Lung microvascular endothelial cell (primary cell): ENCODE data around the gene FAM53C. TPM values are rescaled to one million over a fixed set of nuclear protein-coding genes. Genes with fewer than 3 reads are reported as not detected.
"Not testable (repeated sequence)": the region's sequence is repeated elsewhere in the genome, so short reads cannot be mapped to it uniquely, and the experiment has no call there.

ENCODE experiments used
- DNase-seq, 2 donors: peaks; one replicate each; pipeline versions ENCODE4 v3.0.0 to v3.0.0-alpha.2; 2010; ENCODE audit warnings: low read depth in 2 of 2
- total RNA-seq: library from RNA; depleted of rRNA; stranded (reverse); fragments of >200 nt; gene quantifications from 2 replicates; pipeline ENCODE4 v1.2.1, GENCODE V29; 2014

Gene FAM53C
- 29.2 and 31.5 TPM in 2 replicates for total RNA-seq

DNA sequence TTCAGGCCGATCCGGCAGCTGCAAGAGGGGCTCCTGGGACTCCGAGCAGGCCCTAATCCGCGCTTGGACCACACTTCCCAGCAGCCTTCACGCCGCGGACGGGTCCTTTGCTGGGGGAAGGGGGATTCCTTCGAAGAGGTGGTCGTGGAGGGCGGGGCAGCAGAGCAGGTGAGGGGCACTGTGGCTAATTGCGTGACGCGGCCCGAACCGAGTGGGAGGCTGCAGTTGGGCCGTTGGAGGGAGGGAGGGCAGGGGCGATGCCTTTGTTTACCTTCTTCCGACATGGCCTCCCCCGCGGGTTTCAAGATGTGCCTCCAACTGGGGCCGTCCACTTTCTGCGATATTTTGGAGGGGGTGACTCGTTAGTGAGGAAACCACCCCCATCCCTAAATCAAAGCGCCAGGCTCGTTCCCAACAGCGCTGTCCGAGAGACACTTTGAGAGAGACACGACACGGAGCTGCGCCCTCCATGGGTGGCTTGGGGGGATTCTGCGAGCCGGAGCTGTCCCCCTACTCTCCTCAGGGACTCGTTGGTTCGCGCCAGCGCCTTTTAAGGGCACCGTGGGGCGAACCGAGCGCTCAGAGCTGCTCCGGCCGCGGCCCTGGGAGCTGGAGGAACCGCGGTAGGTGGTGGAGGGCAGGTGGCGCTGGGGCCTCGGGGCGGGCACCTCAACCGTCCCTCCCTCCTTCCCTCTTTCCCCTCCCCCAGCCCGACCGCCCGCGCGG is at the start of gene FAM53C:
TSS of gene FAM53C (plus strand) at position 582 of the 726 bp plus-strand sequence. CDS start 3,070 bp downstream, outside the sequence.
- DNase-seq = peak; percentile 92 to 97

DNA sequence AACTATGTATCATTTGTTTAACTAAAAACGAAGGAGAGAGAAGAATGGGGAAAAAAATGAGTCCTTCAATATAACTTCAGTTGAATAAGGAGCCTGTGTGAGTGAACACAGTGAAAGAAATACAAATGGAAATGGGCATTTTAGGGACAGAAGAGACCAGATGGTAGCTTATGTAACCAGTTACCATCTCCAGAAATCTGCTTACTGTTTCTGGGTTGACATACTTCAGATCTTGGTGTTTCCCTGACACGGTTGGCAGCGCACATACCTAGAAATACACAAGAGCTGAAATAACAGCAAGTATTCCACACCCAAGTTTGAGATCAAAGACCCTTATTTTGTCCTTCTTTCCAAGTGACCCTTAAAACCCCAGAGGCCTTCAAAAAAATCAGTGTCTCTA is 48.8 kb upstream of the FAM53C start:
- no peak for DNase-seq

DNA sequence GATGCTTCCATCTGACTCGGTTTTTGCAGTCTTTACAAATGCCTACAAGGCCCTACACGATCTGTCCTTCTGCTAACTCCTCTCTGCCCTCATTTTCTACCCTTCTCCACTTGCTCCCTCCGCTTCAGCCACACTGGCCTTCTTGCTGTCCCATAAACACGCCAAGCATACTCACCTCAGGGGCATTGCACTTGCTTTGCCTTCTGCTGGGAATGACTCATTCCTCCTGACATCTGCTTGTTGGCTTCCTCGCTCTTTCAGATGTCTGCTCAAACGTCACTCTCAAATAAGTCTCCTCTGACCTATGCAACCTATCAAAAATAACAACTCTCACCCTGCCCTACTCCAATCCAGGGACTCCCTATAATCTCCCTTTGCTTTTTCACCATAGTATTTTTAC is 34.7 kb upstream of the FAM53C start:
- peak in 1 of 2 donors; percentile 70 for DNase-seq

DNA sequence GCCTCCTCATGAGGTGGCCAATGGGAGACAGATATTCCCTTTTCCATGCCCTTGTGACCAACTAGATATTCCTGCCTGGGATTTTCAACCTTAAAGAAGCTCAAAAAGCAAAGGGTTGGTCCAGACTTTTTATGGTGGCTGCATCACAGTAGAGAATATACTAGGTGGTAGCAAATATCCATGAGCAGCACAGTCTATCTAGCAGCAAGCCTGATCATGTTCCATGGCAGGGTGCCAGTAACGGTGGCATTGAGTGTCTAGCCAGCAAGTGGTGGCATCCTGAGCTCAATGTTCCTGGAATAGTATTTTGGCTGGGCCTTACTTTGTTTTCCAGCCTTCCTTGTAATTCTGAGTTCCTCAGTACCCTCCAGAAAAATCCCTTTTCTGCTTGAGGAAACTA is 32.3 kb upstream of the FAM53C start:
- DNase-seq = peak in 1 of 2 donors; percentile 48

DNA sequence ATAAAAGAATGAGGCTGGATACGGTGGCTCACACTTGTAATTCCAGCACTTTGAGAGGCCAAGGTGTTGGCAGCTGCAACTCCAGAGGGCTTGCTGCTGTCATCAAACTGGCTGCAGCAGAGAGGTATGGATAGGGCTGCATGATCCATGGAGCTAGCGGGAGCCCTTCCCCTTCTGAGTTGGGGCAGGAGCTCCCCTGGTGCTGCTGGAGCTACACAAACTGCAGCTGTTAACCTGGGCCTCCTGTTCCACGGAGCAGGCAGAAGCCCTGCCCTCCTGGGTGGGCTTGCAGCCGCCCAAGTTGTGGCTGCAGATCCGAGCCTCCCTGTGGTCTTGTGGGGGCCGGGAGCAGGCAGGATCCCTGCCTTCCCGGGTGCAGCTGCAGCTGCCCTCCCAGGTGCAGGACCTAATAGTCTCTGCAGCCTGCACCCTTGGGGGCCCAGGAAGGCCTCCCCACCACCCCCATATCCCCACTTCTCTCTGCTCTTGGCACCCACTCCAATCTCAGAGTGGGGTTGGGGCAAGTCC is 22.3 kb upstream of the FAM53C start:
- DNase-seq = no peak

DNA sequence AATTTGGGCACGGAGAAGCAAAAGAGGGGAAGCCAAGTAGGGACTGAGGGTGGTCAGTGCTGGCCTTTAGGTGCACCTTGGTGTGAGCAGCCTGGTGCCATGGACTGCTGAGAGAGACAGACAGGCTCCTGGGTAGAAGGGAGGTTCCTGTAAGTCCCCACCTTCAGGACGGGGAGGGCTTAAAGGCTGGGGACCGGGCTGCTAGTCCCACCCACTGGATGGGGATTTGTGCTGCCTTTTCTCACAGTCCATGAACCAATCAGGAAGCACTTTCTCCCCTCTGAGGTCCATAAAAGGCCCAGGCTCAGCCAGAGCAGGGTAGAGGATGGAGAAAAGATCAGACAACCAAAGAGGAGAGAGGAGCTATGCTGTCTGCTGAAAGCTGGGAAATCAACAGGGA is 21.7 kb upstream of the FAM53C start:
- no peak for DNase-seq

DNA sequence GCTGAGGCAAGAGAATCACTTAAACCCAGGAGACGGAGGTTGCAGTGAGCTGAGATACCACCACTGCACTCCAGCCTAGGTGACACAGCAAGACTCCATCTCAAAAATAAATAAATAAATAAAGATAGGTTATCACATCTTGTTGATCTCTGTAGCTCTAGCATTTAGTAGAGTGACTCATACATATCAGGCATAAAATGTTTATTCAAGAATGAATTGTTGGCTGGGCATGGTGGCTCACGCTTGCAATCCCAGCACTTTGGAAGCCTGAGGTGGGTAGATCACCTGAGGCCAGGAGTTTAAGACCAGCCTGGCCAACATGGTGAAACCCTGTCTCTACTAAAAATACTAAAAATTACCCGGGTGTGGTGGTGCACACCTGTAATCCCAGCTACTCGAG is 19.9 kb upstream of the FAM53C start:
- not testable (repeated sequence) for DNase-seq

DNA sequence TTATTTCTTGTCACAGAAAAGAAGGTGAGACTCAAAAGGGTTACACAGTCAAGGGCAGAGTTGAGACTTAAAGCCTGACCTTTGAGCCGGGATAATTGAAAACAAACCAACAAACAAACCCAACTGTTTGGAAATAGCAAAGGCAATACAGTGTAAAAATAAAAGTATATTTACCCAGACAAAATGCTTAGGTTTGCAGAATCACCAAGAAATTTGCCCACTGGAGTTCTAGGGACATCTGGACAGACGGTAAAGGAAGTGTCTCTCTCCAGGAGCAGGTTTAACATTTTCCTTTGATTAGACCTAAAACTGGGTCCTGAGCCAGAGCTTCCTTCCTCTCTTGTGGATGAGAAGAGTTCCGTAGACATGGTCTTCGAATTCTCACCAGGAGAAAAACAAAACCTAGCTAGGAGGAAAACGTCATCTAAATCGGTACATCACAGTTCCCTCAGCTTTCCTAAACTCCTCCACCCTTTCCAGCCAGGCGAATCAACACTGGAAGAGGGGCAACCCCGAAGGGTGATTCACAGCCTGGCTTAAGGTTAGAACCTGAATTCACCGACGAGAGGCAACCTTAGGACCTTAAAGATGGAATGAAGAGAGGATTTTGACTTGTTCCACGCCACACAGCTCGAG is 7.1 kb upstream of the FAM53C start:
- peak in 1 of 2 donors; percentile 6 for DNase-seq

DNA sequence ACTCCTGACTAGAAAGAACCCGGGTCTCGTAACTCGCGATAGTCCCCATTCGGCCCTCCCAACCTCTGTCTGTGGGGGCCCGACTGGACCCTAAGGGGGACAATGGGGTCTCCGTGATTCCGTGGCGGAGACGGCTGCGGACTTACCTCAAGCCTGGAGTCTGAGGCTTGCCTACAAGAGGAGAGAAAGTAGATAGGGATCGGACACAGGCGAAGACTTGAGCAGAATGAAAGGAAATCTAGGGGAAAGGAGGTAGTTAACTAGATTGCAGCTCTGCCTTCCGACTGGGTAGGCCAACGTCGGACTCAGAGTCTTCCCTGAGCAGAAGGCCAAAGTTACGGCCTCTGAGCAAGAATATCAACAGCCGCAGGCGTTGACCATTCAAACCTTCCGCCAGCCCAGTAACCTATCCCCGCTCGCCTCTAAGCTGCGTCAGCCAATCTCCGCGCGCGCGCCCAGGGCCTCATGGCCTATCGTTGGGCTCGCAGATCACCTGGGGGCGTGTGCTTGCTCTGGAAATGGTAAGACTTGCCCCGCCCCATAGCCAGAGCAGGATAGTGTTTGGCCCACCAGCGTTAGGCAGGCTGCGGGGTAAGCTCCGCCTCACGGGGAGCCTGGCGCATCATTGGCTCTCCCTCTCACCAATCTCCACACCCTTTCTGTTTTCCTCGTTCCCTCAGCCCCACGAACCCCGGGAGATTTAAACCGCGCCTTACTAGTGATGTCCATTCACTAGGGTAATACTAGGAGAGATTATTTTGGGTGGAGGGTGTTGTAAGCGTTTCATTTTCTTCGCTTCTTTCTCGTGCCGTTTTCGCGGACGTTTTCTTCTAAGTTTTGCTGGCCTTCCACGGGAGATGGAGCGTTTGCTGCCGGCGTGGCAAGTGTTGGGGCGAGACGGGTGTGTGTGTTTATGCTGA is 6.4 kb upstream of the FAM53C start, which contains the start of gene CDC25C:
TSS of gene CDC25C (minus strand) at position 356 of the 920 bp plus-strand sequence. CDS start 624 bp downstream, outside the sequence.
- DNase-seq = peak; percentile 99 to 100

DNA sequence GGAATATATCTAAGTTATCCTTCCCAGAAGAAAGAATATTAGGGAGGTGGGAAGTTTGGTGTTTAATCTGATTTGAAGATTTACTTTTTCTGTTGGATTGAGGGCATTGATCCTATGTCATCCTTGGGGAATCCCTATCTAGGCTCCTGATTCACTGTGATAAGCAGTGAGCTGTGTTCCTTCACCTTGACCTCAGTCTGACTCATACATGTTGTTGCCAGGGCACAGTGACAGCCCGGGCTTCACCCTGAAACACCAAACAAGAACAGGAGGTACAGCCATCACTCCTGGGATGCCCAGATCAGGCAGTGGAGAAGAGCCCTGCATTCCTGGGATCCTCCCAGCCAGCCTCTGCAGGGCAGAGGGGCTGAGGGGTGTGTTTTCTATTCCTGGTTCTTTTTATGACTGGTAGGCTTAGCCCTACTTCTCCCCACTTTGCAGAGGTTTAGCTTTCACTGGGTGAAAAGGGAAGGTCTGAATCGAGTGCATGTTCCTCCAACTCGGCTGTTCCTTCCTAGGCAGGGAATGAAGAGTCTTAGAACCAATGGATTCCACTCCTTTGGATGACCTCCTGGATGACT is 3.1 kb upstream of the FAM53C start:
- peak in 1 of 2 donors; percentile 38 for DNase-seq

DNA sequence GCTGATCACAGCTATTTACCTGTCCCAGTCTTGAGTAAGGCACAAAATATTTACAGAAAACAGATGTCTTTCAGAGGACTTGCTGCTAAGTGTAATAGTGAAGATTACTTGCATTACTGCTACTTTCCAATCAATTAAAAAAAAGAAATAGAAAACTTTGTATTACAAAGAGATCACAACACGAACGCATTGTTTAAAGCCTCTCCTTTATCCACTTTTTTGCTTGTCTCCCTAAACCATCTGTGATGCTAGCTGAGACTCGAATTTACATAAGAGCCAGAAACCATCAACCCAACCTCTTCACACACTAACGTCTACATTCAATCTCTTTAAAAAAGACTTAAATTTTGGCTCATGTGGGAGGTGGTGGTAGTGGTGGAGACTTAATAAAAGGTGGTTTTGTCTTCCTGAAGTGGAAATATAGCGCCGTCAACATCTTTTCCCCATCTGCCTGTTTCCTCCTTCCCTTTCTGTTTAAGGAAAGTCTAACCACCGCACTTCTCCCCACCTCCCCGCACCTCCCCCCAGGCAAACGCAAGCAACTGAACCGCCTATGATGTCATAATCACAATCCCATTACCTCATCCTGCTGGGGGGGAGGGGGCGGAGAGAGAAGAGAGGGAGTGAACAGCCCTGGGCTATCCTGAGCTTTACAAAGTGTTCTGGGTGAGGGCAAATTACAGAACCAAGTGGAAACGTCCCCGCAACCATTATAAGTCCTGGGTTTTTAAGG is 948 bp upstream of the FAM53C start:
- DNase-seq = no peak

DNA sequence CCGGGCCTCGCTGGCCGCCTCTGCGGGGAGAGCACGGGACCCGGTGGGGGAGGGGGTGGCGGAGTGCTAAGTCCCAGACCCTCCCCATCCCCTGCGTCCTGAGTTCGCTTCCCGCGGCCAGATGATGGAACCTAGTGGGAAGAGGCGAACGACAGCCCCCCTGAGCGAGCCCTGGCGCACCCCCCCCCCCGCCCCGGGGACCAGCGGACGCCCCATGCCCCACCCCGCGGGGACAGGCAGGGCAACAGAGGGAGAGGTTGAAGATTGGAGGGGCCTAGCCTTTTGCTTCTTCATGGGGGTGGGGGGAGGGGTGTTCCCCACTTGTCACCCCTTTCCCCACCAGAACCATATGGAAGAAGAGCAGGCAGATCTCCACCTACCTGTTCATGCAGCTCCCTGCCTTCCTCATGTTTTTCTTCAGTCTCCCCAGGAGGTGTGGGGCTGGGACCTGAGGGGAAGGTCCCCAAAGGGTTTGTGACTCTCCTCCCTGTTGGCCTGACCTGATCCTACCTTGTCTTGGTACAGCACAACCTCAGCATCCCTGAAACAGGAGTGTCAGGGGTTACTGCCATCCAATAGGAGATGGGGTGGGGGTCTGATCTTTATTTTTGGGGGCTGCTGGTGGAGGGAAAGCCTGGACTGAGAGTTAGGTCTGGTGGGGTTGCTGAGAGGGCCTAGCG is 485 bp downstream of the FAM53C start:
- DNase-seq = peak in 1 of 2 donors; percentile 8

DNA sequence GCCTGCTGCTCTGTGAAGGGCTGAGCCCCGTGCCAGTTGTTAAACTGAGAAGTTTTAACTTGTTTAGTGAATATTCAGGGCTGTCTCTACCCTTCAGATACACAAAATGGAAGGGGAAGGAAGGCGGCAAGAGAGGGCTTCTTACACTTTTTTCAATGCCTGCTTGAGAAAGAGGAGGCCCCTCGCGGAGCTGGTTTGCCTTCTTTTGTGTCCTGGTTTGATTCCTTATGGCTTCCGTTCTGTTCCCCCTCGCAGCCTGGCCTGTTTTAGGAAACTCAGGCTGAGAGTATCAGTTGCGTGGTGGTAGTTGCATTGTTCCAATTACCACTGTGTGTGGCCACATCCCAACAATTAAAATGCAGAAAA is 1.0 kb downstream of the FAM53C start:
- peak; percentile 19 to 25 for DNase-seq

DNA sequence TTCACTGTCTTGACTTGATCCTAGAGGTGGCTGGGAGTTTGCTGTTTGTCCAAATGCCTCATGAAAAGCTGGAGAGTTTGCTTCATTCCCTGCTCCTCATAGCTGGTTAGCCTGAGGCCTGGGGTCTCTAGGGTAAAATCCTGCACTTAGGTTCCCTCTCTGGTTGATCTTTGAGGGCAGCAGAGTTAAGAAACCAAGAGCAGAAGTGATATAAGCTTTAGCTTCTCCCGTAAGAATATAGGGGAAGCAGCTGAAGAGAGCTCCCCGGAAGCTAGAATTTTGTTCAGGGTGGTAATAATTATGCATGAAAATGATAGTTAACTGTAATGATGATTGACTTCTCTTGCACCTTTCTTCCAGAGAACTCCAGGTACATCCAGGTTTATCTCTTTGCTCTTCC is 1.4 kb downstream of the FAM53C start:
- DNase-seq = no peak

DNA sequence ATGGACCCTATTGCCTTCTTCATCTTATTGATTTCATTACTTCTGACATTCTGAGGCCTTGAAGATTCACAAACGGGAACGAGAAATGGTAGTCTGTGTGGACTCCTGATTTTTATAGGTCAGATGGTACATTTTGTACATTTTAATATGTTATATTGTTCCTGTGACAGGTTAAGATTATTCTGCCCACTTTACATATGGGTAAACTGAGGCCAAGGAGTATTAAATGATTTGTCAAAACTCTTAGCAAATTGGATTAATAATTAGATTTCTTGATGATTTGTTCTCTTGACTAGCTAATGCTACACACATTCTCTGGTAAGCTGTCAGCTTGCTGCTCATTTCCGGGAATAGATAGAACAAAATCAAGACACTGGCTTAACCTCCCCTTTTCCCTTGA is 1.9 kb downstream of the FAM53C start:
- DNase-seq = no peak

DNA sequence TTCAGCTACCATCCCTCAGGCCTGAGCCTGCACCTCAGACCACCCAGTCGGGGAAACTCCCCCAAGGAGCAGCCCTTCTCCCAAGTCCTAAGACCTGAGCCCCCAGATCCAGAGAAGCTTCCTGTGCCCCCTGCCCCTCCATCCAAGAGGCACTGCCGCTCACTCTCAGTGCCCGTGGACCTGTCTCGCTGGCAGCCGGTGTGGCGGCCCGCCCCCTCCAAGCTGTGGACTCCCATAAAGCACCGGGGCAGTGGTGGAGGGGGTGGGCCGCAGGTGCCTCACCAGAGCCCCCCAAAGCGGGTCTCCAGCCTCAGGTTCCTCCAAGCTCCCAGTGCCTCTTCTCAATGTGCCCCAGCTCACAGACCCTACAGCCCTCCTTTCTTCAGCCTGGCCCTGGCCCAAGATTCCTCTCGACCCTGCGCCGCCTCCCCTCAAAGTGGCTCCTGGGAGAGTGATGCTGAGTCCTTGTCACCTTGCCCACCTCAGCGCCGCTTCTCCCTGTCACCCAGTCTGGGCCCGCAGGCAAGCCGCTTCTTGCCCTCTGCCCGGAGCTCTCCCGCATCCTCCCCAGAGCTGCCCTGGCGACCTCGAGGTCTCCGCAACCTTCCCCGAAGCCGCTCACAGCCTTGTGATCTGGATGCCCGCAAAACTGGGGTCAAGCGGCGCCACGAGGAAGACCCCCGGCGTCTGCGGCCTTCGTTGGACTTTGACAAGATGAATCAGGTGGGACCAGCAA is 7.0 kb downstream of the FAM53C start:
- no peak for DNase-seq

DNA sequence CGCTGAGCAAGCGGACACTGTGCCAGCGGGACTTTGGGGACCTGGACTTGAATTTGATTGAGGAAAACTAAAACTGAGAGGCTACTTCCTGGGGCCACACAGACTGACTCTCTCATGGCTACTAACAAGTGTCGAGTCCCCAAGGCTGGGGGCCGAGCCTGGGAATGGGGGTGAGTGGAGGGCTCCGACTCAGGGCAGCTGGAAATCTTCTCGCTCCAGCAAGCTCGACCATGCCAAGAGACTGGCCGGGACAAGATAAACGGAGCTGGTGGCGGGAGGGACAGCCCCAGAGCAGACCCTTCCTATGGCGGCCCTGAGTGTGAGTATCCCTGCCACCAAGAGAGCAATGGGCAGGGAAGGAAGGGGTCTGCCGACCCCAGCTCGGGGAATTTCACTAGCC is 8.8 kb downstream of the FAM53C start:
- DNase-seq = no peak

DNA sequence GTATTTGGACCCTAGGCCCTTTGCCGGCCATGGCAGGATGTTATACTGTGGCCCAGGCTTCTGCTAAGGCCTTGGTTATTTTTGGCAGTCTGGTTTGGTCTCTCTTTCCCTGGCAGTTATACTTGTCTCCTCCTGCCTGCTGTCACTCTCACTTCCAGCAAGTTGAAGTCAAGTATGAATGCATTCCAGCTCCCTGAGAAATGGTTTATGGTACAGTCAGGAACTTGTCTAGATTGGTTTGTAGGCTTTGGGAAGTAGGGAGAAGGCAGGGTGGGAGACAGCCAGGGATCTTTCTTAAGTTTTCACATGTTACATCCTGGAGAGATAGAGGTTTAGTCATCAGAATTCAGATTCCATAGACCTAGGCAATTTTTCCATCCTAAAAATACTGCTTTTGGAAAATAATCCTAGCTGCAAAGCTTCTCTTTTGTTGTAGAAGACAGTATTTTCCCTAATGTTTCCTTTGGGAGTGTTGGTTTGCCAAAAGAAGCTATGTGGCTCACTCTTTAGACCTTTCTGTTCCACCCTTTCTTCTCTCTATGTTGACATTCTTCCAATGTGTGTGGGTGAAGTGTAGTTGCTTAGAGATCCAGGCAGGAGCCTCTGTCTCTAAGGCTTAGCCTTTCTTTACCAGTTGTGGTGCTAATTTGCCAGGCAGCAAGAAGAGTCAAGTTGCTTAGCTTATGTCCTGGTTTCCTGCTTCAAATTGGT is 11.9 kb downstream of the FAM53C start:
- DNase-seq = no peak

DNA sequence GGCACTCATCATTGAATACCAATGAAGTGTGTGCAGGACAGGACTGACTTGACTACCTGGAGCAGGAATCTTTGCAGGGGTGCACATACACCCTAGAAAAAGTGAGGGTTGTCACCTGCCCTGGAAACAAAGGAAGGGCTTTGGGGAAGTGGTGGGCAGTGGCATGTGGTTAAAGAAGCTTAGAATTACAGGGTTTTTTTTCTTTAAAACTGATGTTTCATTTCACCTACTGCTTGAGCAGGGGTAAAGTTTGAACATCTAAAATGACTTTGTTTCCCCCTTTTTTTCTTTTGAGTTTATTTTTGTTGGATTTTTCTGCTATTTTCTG is 12.5 kb downstream of the FAM53C start:
- no peak for DNase-seq
